Inferior parietal cortex (tissue), 1 donor: ENCODE results near the gene C4BPB.

Experiments used
- DNase-seq: peaks from one replicate; pipeline ENCODE4 v3.0.0-alpha.2; 2016; ENCODE audit errors: extremely low spot score

The C4BPB gene

DNA sequence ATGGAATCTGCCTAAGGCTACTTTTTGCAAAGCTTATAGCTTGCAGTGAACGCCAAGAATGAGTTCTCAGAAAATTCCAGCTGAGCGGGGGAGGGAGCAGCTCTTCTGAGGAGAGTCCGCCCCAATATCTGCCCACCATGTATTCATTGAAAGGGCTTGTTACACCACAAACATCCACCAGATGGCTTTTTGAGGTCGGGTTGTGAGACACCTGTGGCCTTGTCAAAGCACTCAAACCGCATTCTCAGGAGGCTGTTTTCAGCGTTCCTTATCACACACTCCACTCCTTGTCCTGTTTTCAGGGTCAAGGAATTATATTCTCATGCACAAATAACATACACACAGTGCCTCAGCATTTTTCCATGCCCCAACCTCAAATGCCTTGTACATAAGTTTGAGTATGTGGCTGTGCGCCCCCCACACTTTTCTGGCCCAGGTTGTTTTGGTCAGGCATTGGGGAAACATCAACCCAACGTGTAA is 3.9 kb upstream of the C4BPB start:
- peak; percentile 80 for DNase-seq

DNA sequence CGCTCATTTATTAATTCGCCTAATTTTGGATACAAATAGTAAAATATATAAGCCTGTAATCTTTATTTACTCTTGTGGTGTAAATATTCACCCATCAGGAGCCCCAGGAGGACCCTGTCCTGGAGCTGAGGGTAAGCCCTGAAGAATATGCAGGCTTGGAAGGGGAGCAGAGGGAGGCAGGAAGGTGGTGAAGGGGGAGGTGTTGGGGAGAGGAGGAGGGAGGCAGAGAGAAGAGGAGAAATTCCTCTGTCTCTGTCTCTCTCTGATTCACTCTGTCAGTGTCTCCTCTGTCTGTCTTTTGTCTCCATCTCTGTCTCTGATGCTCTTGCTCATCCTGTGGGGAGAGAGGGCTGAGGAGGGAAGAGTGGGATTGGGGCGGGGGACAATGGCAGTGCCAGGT is 2.8 kb upstream of the C4BPB start:
- DNase-seq, result no peak

DNA sequence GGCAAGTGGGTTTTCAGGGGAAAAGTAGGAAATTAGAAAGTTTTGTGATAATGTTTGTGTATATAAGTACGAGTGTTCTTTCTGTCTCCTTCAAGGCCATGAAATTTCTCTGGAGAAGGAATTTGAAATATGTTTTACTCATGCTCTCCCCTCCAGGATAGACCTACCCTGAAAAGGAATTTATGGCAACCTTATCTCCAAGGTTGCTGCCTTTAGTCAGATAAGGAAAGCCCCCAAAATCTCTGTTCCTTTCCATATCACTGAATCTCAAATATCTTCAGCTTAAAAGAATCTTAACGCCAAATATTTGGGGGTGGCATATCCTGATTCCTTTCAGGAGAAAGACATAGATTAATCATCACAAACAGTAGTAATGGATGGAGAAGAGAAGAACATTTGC is 499 bp upstream of the C4BPB start:
- DNase-seq, result no peak

DNA sequence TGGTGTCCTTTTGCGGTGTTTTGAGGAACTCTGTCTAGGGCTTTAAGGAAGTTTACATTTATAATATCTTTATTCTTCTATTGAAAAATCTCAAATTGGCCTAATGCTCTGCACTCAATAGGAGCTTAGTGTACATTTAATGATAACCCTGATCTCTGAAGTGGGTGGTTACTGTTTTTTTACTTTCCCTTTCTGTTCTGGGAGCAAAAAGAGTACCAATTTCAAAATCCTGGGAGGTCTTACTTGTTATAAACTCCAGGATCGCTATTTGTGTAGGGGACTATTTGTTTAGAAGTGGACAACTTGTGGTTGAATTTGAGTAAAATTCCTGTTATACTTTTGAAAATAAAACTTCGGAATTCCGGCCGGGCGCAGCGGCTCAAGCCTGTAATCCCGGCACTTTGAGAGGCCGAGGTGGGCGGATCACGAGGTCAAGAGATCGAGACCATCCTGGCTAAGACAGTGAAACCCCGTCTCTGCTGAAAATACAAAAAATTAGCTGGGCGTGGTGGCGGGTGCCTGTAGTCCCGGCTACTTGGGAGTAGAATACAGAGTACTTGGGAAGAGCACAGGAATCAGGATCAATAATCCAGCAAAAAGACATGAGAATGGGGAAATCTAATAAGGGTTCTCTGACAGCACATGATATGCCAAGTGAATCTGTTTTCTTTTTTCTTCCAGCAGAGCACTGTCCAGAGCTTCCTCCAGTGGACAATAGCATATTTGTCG is 1.1 kb downstream of the C4BPB start:
- DNase-seq, result no peak

DNA sequence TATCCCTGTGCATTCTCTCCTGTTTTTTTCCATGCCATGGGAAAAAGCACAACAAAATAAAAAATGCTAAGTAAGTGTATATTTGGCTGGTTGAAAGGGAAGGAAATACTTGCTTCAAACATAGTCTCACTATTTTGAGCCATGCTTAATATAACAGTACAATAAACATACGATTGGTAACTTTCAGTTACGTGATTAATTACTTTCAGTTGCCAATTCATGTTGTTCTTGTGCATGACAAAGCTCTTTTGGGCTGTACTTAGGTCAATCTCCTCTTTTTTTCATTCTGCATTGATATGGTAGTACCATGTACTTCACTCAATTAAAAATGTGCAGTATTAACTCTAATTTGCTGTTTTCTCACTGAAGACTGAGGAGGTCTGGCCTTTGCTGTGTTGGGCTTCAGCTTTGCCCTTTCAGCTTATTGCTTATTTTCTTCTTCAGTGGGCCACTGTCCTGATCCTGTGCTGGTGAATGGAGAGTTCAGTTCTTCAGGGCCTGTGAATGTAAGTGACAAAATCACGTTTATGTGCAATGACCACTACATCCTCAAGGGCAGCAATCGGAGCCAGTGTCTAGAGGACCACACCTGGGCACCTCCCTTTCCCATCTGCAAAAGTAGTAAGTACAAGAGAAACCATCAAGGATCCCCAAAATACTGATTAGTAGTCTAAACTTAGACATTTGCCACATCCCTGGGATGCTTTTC is 2.7 kb downstream of the C4BPB start:
- no peak for DNase-seq

DNA sequence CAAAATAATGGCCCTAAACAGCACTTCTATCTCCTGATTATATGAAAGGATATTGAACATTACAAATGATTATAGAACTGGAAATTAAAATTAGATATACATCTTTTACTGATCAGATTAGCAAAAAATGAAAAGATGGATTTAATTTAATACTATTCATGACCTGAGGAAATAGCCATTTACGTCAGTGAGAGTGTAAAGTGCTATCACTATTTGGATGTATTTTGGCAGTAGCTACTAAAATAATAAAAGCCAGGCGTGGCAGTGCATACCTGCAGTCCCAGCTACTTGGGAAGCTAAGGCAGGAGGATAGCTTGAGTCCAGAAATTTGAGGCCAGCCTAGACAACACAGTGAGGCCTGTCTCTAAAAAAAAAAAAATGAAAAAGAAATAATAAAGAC is 5.3 kb downstream of the C4BPB start:
- no peak for DNase-seq

DNA sequence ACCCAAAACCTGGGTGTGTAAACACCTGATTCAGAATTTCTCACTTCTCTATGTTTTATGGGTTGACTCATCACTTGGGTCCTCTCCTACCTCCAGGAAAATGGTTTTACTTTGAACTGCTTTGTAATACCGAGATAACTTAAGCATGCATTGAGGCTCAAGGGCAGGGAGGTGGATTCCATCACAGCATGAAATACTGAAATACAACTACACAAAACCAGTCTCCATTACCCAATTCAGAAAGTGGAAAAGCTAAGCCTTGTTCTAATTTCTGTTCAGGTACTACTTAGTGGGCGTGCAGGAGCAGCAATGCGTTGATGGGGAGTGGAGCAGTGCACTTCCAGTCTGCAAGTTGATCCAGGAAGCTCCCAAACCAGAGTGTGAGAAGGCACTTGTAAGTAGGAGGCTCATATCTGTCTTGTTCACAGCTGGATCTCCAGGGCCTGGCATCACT is 9.2 kb downstream of the C4BPB start:
- no peak for DNase-seq

DNA sequence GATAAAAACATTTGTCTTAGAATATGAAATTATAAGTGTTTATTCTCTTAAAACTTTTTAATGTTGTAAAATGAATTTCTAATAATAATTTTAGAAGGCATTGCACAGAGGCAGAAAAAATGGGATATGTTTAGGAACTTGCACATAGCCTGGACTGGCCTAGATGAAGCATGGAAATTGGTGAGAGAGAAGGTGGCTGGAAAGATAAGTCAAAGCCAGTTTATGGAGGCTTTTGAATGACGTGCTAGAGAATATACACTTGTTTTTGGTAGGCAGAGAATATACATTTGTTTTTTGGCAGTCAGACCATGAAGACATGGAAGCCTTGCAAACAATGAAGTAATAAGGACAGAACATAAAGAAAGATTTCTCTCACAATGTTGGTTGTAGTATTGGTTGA is 13.1 kb downstream of the C4BPB start:
- no peak for DNase-seq

DNA sequence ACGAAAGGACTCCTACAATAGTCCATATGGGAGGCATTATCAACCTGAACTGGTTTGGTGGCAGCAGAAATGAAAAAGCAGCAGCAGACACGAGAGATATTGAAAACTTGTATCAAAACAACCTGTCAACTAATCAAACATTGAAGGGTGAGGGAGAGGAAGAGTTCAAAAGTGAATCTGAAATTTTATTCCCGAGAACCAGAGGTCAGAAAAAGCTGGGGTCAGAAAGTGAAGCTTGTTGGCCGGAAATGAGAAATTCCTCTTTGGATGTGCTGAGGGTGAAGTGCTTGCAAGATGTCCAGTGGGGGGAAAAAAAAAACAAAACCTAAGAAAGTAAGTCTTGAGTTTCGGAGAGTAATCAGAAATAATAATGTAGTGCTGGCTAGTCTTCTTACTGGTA is 13.5 kb downstream of the C4BPB start:
- no peak for DNase-seq

DNA sequence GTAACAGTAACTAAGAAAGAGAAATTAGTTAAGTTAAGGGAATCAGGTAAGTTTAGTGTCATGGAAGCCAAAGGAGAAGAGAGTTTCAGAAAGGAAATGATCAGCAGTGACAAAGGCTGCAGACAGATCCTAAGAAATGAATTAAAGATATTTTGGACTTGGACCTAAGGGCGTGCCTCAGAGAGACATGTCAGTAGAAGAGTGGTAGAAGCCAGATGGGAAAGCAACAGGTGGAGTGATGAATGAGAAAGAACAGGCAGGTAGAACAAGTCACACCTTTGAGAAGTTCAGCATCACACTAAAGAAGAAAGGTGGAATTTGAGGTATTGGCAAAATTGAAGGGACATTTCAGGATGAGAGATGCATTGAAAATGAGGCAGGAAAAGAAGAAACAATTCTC is 14.0 kb downstream of the C4BPB start:
- DNase-seq, result no peak

DNA sequence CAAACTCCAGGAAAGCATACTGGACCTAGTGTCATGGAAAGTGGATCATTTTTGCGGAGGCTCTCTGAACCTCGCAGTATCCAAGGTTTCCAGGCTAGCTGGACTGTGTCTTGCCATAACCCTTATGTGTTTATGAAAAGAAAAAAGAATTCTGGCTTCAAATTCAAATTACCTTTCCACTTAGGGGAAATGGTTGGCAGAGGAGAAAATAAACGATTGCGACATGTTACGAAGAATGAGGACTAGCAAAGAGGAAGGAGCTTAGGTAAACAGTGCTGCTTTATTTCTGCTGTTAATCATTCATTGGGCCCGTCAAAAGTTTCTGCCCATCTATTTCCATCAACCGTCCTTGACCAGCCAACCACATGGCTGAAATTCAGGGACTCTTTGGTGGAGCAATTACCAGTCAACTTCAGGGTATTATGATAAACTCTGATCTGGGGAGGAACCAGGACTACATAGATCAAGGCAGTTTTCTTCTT is 15.3 kb downstream of the C4BPB start, which contains the start of gene C4BPA:
Gene C4BPA (plus strand): TSS at position 342 of the 482 bp plus-strand sequence. CDS start 8,793 bp downstream, outside the sequence.
- no peak for DNase-seq

DNA sequence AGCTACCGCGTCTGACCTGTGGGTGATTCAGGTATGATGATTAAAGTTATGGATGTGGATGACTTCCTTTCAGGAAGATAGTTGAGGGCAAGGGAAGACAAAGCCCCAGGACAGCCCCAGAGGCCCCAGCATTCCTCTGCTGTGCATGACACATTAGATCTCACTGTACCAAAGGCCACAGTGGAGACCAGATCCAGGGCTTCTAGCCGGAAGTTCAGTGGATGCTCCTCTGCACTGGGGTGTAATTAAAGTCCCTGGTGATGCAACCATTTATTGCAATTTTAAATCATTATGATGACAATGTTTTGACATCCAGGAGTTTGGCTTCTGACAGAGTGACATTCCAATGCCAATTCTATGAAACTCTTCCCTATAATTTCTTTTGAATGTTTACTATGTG is 20.3 kb downstream of the C4BPB start:
- no peak for DNase-seq

DNA sequence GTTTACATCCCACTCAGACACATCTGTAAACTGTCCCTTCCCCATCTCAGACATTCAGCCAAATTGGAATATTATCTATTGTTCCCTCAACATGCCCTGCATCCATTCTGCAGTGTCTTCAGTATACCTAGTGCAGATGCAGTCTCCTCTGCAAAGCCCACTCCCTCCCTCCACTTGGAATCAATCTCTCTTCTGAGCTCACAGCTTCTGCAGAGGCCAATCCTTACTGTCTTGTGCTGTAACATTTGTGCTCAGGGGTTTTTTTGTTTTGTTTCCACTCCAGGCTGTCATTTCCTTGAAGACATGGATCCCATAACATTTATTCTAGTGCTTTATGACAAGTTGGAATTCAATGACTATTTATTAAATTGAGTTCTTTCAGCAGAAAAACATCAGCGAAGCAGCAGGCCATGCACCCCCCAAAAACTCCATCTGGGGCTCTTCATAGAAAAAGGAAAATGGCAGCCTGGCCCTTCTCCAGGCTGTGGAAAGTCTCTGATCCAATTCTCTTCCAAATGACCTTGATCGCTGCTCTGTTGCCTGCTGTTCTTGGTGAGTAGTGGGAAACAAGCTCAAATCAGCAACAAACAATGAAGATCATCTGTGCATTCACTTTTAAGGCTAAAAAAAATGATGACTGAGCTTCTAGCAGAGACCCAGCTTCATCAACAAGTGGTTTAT is 24.1 kb downstream of the C4BPB start:
- no peak for DNase-seq

DNA sequence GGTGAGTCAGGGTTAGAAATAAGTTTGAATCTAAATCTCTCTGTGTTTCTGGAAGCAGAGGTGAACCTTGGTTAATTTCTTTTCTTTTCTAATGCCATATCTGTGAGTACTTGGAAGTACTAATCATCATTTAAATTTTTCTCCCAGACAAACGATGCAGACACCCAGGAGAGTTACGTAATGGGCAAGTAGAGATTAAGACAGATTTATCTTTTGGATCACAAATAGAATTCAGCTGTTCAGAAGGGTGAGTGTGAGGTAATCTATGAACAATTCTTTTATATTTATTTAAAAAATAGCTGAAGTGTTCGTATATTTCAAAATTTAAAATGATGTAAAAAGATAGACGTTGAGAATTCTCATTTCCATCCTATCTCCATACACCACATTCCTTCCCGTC is 26.6 kb downstream of the C4BPB start:
- no peak for DNase-seq

DNA sequence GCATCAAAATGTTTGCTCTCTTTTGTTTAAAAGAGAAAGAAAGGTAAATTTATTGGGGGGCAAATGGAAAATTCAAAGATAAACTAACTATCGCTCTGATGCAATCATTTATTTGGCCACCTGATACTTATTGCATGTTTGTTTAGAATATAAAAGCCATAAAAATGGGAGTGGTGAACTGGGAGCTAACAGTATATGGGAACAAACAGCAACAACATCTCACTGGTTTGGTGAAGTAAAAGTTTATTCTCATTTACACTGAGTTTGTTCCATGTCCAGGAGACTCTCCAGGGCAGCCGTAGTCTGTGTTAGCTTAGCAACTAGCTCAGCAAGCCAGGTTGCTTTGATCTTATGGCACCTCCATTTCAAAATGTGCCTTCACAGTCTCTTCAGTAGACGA is 35.7 kb downstream of the C4BPB start:
- DNase-seq, result no peak

DNA sequence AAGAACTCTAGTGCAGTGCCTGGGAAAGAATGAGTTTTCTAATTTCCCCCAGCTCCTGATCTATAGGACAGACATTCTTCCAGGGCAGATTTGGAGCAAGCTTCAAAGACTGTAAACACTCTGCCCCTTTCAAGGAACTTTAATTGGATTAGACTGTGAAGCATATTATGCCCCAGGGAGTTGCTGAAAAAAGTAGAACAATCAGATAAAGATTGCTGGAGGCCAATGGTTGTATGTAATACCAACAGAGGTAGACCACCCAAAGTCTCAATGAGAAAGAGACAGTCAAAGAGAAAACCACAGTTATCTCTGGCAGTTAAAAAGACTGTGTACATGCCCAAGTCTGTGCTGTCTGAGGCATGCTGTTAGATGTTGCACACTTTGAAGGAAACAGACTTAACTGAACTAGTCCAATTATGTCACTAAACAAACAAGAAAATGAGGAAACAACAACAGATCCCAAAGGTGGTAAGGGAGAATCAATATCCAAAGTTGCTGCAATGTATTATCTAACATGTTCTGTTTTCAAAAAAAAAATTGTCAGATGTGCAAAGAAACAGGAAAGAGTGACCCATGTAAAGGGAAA is 39.8 kb downstream of the C4BPB start:
- DNase-seq, result no peak

DNA sequence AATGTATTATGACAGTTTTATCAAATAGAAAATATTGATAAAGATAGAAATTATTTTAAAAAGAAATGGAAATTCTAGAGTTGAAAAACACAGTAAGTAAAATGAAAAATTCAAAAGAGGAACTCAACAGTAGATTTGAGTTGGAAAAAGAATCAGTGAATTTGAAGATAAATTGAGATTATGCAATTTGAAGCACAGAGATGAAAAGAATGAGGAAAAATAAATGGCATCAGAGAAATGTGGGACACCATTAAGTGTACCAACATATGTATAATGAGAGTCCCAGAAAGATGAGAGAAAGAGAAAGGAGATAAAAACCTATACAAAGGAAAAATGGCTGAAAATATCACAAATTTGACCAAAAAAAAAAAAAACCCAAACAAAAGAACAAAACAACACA is 40.4 kb downstream of the C4BPB start:
- DNase-seq, result no peak

DNA sequence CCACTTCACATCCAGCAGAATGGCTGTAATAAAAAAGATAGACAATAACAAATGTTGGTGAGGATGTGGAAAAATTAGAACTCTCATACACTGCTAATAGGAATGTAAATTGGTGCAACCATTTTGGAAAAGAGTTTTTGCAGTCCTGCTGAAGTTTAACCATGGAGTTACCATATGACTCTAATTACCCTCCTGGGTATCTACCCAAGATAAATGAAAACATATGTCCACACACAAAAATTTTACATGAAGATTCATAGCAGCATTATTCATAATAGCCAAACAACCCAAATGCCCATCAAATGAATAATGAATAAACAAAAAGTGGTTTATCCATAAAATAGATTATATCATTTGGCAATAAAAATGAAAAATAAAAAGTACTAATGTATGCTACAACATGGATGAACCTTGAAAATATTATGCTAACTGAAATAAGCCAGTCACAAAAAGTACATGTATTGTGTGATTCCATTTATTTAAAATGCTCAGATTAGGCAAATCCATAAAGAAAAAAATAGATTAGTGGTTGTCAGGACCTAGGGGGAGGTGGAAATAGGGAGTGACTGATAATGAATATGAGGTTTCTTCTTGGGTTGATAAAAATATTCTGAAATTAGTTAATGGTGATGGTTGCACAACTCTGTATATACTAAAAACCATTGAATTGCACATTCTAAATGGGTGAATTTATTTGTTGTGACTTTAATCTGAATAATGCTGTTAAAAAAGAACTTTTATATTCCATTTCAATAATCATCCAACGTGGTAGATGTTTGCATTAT is 41.8 kb downstream of the C4BPB start:
- DNase-seq, result no peak

DNA sequence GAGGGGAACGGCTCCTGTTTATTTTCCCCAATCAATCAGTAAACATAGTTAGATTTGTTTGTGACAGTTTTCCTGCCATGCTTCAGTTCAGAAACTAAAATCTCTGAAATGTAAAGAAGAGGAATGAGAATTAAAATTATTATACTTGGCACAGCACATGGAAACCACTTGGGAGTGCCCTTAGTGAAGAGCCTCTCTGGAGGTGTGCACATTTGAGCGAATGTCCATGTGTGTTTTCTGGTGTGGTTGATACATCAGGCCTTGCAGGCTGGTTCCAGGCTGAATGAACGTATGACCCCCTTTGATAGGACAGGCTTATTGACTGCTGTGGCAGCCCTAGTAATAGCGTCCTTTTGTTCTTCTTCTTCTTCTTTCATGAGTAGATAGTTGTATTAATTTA is 42.5 kb downstream of the C4BPB start:
- no peak for DNase-seq

DNA sequence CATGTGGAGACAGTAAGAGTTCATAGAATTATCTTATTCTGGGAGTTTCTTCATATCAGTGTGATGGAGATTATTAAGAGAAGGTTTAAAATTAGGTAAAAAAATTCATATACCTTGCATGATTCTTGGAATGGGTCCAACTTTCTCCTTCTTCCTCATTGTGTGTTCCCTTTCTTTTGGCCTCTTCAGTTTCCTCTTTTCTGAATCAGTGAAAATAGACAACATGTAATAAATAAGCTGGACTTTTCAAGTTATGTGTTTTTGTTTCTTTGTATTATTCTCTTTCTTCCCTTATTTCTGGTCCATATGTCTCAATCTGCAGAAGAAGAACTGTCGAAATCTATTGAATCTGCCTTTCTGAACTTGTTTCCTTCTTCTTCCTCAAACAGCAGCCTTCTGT is 45.9 kb downstream of the C4BPB start:
- DNase-seq, result no peak

DNA sequence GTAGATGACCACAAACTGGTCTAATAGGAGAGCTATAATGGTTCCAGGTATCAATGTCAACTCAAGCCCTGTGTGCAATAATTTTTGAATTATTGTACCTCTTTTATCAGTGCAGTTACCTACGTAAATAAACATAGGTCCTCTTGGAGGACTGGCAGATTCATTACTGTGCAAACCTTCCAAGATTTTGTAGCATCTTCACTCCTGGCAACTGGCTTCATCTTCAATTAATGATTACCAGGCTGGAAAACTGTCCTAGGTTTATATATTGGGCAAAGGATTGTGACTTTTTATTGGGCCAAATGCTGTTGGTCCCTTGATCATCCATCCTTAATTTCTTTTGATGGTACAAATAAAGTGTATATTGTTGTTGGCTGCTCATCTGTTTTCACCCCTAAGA is 51.0 kb downstream of the C4BPB start:
- DNase-seq, result no peak
